ENCODE results near the gene COMP. TPM values are rescaled to one million over a fixed set of nuclear protein-coding genes. Genes with fewer than 3 reads are reported as not detected.
"Not testable (repeated sequence)": the region's sequence is repeated elsewhere in the genome, so short reads cannot be mapped to it uniquely, and the experiment has no call there.

Gene COMP
- total RNA-seq, 1 donor from 2014 or later = not detected

DNA sequence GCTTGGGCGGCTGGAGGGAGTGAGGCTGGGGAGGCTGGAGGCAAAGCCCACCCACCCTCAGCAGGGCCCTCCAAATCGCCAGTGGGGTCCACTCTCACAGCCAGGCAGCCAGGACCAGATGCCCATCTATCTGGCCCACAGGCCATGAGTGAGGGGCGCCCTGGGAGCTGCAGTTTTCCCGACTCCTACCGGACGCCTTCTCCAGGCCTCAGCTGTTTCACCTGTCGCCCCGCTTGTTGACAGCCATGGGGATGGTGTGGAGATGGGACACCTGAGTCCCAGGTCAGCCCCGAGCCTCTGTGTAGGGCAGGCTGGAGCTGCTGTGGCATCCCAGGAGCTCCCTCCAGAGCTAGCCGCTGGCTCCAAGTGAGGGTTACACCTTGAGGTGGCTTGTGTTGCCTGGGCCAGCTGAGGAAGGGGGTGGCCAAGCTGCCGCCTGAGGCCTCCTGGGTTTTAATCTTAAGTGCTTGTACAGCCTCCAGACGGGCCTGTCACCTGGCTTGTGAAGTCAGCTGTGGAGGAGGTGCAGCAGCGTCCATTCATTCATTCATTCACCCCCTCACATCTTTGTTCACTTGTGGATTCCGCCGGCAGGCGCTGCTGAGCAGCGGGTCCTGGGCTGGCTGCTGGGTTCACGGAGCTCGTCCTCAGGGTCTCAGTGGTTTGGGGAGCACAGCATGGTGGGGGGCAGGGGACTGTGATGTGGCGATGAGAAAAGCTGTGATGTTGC lies 52.0 kb downstream of the COMP start:
- DNase-seq (ENCODE audit: low read depth) = no peak
- H3K4me3 ChIP-seq (ENCODE audit: low read depth, low read length) = no peak overlapping the region
- TF ChIP-seq, protein P1, sequence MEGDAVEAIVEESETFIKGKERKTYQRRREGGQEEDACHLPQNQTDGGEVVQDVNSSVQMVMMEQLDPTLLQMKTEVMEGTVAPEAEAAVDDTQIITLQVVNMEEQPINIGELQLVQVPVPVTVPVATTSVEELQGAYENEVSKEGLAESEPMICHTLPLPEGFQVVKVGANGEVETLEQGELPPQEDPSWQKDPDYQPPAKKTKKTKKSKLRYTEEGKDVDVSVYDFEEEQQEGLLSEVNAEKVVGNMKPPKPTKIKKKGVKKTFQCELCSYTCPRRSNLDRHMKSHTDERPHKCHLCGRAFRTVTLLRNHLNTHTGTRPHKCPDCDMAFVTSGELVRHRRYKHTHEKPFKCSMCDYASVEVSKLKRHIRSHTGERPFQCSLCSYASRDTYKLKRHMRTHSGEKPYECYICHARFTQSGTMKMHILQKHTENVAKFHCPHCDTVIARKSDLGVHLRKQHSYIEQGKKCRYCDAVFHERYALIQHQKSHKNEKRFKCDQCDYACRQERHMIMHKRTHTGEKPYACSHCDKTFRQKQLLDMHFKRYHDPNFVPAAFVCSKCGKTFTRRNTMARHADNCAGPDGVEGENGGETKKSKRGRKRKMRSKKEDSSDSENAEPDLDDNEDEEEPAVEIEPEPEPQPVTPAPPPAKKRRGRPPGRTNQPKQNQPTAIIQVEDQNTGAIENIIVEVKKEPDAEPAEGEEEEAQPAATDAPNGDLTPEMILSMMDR (conservative IDR thresholded peaks at IDR 0.05; ENCODE audit: low read depth, low read length) = no peak

DNA sequence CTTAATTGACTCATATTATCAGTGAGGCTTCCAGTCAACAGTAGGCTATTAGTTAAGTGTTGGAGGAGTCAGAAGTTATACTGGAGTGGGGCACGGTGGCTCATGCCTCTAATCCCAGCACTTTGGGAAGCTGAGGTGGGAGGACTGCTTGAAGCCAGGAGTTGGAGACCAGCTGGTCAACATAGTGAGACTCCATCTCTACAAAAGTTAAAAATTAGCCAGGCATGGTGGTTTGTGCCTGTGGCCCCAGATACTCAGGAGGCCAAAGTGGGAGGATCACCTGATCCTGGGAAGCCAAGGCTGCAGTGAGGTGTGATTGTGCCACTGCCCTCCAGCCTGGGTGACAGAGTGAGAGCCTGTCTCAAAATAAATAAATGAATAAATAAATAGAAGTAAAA lies 53.2 kb downstream of the COMP start:
- DNase-seq (ENCODE audit: low read depth) = peak; percentile 19
- no peak overlapping the region for H3K4me3 ChIP-seq (ENCODE audit: low read depth, low read length)
- TF ChIP-seq, protein P1 (conservative IDR thresholded peaks at IDR 0.05; ENCODE audit: low read depth, low read length) = no peak

DNA sequence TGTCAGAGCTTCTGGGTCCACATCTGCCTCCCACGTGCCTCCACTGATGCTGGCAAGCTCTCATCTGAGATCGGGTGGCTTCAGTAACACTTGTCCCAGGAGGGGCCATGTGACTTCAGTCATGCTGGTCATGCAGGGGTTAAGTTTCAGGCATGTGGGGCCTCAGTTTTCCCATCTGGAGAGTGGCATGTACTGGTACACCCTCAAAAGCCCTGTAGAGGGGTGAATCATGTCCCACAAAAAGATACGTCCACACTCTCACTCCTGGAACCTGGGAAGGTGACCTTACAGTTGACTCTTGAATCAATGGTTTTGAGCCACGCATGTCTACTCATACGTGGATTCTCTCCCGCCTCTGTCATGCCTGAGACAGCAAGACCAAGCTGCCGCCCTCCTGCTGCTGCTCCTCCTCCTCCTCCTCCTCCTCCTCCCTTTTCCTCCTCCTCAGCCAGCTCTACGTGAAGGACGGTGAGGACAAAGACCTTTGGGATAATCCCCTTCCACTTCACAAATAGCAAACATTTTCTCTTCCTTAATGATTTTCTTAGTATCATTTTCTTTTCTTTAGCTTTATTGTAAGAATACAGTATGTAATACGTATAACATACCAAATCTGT lies 53.7 kb downstream of the COMP start:
- TF ChIP-seq, protein P1 (conservative IDR thresholded peaks at IDR 0.05; ENCODE audit: low read depth, low read length) = no peak
- no peak for DNase-seq (ENCODE audit: low read depth)

DNA sequence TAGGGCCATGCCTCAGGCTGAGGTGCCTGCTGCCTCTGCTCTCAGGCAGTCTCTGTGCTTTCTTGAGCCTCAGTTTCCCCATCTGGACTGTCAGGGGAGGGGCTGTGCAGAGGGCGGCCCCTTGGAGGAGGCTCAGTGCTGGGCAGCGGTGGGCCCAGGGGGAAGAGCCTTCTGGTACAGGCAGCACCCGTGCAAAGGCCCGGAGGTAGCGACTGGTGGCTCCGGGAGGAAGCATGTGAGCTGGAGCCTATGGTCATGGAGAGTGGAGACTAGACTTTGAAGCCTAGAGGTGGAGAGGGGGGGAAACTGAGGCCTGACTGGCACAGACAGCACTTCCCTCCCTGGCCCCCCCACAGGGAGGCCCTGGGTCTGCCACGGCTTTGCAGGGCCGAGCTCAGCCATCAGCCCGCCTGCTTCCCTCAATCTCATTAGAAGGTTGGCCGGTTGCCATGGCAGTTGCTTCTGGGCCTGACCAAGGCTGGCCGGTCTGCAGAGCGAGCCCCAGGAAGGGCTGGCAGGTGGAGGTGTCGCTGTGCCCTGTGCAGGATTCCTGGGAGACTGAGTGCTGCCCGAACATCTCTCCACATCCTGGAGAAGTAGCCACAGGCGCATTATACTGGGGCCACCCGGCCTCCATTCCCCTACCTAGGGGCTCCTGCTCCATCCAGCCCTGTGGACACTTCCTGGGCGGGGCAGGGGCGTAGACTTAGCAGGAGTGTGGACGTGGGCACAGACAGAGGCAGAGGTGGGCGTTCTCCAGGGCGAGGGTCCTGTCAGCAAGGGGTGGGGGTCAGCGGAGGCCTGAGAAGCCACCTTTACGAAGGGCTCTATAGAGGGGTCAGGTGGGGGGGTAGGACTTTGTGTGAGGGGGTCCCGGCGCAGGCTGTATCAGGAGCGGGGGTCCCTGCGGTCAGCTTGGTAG lies 54.4 kb downstream of the COMP start:
- no peak overlapping the region for H3K4me3 ChIP-seq (ENCODE audit: low read depth, low read length)
- TF ChIP-seq, protein P1 (conservative IDR thresholded peaks at IDR 0.05; ENCODE audit: low read depth, low read length) = no peak
- no peak for DNase-seq (ENCODE audit: low read depth)

More for the DNA sequence above, 53.7 kb downstream of the COMP start:
- no peak overlapping the region for H3K4me3 ChIP-seq (ENCODE audit: low read depth, low read length)

DNA sequence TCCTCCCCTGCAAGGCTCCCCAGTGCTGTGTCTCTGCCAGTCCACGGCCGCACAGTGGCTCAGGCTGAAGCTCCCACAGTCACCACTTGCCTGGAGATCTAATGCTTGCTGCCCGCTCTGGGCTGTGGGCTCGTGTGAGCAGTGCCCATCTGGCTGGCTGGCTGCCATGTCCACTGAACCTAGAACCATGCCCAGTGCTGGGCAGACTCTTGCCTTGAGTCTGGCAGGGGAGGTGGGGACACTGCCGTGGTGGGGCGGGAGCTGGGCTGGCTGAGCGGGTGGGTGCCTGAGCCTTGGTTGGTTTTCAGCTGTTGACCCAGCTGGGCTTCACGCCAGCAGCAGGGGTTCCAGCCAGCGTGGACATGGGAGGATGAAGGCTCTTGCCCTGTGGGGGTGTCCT lies 55.4 kb downstream of the COMP start:
- TF ChIP-seq, protein P1 (conservative IDR thresholded peaks at IDR 0.05; ENCODE audit: low read depth, low read length) = no peak
- no peak overlapping the region for H3K4me3 ChIP-seq (ENCODE audit: low read depth, low read length)
- DNase-seq (ENCODE audit: low read depth) = no peak

DNA sequence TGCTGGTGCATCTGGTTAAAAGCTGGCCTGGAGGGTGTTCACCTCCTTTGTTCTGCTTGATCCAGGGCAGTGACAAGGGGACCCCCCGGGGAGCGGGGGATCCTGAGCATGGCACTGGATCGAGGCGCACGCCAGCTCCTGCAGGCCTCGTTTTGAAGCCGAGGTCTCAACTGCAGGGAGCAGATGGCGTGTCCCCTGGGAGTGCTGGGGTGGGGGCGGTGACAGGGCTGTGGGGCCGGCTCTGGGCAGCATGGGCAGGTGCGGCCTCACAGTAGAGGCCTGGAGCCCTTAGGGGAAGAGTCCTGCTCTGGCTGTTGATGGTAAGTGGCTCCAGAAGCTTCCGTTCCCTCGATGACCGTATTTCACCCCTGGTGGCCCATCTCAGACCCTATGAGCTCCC lies 55.8 kb downstream of the COMP start:
- TF ChIP-seq, protein P1 (conservative IDR thresholded peaks at IDR 0.05; ENCODE audit: low read depth, low read length) = no peak
- no peak overlapping the region for H3K4me3 ChIP-seq (ENCODE audit: low read depth, low read length)

DNA sequence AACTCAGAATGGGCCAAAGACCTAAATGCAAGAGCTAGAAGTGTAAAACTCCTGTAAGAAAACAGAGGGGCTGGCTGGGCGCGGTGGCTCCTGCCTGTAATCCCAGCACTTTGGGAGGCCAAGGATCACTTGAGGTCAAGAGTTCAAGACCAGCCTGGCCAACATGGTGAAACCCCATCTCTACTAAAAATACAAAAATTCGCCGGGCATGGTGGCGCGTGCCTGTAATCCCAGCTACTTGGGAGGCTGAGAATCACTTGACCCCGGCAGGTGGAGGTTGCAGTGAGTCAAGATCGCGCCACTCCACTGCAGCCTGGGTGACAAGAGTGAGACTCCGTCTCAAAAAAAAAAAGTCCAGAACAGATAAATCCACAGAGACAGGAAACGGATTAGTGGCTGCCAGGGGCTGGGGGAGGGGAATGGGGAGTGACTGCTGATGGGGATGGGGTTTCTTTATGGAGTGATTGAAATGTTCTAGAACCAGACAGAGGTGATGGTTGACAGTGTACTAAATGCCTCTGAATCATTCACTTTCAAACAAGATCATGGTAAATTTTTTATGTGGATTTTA lies 57.3 kb downstream of the COMP start:
- not testable (repeated sequence) for H3K4me3 ChIP-seq (ENCODE audit: low read depth, low read length); DNase-seq (ENCODE audit: low read depth)

More for the DNA sequence above, 55.8 kb downstream of the COMP start:
- no peak for DNase-seq (ENCODE audit: low read depth)

Data from epithelial cell of proximal tubule (primary cell).